Coronary artery (tissue), 2 donors: ENCODE measurements around the gene TCEAL1.

ENCODE experiments used
- DNase-seq: peaks from one replicate; pipeline ENCODE4 v3.0.0-alpha.2; 2017; ENCODE audit warnings: low spot score
- H3K27ac ChIP-seq, 2 donors: fragments of 200-600 bp; sonication (generic); one replicate each; pipeline ENCODE4 v1.5.1; 2016 to 2019
- H3K4me3 ChIP-seq: fragments of 200-600 bp; sonication (generic); 2 replicates; pipeline ENCODE4 v1.5.1; 2016; ENCODE audit warnings: mild to moderate bottlenecking, moderate library complexity
- TF ChIP-seq, protein P1 (sequence below): fragments of 200-600 bp; sonication (generic); IDR thresholded peaks from one replicate; pipeline ENCODE4 v1.5.1; 2019; ENCODE audit warnings: antibody characterized with exemption

The TCEAL1 gene

DNA sequence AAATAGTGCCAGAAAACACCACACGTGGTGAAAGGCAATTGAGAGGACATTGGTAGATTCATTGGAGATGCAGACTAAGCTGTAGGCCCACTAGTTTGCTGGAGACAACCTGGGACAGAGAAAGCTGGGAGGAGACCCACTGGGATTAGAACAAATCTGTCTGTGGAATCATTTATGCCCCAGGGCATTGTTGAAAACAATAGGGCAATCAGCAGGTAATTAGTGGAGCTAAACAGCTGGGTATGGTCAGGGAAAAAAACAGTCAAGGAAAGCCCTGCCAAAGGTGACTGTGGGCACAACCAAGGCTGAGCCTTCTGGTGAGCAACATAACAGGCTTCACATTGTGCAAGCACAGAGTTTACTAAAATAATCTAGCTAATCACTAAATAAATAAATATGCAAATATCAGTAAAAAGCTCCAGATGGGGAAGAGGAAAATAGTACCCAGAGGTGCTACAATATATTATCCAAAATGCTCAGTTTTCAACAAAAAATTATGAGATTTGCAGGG is 12.0 kb upstream of the TCEAL1 start:
- Histone ChIP-seq H3K4me3 (no peak overlapping the region), H3K27ac (no peak overlapping the region)
- TF ChIP-seq, protein P1, sequence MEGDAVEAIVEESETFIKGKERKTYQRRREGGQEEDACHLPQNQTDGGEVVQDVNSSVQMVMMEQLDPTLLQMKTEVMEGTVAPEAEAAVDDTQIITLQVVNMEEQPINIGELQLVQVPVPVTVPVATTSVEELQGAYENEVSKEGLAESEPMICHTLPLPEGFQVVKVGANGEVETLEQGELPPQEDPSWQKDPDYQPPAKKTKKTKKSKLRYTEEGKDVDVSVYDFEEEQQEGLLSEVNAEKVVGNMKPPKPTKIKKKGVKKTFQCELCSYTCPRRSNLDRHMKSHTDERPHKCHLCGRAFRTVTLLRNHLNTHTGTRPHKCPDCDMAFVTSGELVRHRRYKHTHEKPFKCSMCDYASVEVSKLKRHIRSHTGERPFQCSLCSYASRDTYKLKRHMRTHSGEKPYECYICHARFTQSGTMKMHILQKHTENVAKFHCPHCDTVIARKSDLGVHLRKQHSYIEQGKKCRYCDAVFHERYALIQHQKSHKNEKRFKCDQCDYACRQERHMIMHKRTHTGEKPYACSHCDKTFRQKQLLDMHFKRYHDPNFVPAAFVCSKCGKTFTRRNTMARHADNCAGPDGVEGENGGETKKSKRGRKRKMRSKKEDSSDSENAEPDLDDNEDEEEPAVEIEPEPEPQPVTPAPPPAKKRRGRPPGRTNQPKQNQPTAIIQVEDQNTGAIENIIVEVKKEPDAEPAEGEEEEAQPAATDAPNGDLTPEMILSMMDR = no peak
- DNase-seq = no peak

DNA sequence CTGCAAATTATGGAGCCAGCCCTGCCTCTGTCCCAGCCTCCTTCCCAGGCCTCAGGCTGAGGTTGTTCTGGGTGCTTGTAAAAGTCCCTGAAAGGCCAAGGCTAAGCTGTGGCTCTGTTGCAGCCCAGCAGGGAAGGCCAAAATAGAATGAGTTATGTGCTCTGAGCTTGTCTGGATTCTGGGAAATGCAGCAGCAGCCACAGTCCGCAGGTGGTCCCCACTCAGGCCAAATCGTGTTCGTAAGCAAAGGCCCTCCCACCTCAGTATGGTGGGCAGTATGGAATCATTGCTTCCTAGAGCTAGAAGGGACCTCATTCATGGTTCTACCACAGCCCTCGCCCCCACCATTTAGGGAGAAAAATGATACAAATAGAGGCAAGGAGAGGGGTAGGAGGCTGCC is 4.7 kb upstream of the TCEAL1 start:
- H3K27ac ChIP-seq = peak overlapping the region; percentile 33 to 81
- TF ChIP-seq, protein P1 = no peak
- H3K4me3 ChIP-seq = no peak overlapping the region
- DNase-seq = no peak

DNA sequence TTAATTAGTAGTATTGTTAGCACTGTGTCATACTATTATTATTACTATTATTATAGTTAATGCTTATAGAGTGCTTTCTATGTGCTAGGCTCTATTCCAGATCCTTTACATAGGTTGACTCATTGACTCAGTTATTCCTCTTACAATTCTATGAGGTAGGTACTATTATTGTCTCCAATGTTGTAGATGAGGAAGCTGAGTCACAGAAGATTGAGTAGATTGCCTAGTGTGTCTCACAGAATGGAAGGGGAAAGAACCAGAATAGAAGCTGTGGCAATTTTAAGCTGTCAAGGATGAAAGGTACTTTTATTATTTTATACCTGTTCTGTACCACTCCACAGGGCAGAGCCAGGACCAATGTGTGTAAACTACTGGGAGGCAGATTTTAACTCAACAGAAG is 1.9 kb upstream of the TCEAL1 start:
- Histone ChIP-seq H3K27ac (peak overlapping the region in 1 of 2 donors; percentile 20), H3K4me3 (no peak overlapping the region)
- DNase-seq = no peak
- TF ChIP-seq, protein P1 = no peak

DNA sequence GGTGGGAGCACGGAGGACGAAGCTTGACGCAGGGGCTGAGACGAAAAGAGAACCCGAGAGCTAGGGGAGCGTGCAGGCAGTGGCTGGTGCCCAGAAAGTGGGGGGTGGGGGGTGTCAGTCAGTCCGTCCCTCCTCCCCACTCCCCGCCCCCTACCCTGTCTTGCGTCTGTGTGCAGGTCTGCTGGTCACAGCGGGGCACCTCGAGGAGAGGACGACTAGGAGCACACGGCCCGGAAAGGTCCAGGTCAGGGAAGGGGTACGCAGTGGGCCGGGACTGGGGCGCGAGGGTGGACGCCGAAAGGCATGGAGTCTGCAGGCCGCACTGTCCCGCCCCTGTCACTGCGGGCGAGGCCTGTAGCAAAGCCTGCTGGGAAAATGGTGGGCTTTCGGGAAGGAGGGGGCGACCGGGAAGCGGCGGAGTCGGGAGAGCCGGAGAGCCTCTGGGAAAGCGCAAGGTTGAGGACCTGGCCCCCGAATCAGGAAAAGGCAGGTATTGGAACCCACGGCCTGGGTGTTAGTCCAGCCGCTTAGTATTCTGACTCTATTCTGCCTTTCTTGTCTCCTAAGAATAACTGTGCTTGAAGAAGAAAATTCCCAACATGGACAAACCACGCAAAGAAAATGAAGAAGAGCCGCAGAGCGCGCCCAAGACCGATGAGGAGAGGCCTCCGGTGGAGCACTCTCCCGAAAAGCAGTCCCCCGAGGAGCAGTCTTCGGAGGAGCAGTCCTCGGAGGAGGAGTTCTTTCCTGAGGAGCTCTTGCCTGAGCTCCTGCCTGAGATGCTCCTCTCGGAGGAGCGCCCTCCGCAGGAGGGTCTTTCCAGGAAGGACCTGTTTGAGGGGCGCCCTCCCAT is 769 bp downstream of the TCEAL1 start:
- H3K4me3 ChIP-seq = peak overlapping the region; percentile 83
- TF ChIP-seq, protein P1 = no peak
- DNase-seq = peak; percentile 81
- peak overlapping the region; percentile 89 to 96 for H3K27ac ChIP-seq

DNA sequence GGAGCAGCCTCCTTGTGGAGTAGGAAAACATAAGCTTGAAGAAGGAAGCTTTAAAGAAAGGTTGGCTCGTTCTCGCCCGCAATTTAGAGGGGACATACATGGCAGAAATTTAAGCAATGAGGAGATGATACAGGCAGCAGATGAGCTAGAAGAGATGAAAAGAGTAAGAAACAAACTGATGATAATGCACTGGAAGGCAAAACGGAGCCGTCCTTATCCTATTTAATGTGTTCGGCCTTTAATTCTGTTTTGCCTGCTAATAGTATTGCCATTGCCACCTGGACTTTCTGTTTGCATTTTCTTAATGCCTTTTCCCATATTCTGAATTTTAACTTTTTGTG is 1.4 kb downstream of the TCEAL1 start:
- peak overlapping the region; percentile 89 to 96 for H3K27ac ChIP-seq

DNA sequence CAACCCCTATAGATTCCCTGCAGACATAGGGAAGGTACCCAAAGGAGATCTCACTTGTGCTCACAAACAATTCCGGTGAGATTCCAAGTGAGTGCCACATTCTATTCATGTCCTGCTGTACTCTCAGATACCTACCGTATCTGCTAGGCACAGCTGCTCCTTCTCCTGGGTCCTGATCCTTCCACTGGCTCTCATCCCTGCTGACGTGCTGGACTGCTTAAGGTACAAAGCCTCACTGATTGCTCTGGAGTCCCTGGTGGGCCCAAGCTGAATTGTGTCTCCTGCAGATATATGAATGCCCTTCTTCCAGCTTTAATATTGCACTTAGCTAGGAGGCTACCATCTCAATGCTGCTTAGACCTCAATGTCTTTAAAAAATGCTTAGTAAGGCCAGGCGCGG is 2.4 kb downstream of the TCEAL1 start:
- Histone ChIP-seq H3K27ac (no peak overlapping the region), H3K4me3 (peak overlapping the region; percentile 83)
- DNase-seq = no peak
- TF ChIP-seq, protein P1 = no peak

More for the DNA sequence above, 1.4 kb downstream of the TCEAL1 start:
- H3K4me3 ChIP-seq = peak overlapping the region; percentile 83
- TF ChIP-seq, protein P1 = no peak
- DNase-seq = no peak

DNA sequence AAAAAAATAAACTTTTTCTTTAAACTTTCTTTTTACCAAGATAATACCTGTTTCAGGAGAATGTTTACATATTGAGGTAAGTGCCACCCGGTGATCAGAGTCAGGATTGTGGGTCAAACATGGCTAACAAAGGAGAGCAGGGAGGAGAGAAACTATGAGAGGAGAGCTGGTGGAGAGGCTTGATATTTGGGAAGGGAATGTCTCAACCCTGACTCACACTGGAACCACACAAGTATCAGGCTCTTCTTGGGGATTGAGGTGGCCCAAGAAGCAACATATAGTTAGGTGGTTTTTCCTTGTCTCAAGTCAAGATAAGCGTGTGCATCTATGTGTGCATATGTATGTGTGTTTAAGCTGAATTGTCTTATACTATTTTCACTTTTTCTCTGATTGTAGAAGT is 6.7 kb downstream of the TCEAL1 start:
- H3K27ac ChIP-seq = no peak overlapping the region
- no peak for DNase-seq
- H3K4me3 ChIP-seq = no peak overlapping the region
- TF ChIP-seq, protein P1 = no peak
